HepG2 (cell line): ENCODE data around the gene SLC7A11. TPM values are rescaled to one million over a fixed set of nuclear protein-coding genes. Genes with fewer than 3 reads are reported as not detected.

ENCODE experiments used
- ATAC-seq: fragments of 200-7000 bp; cut with Tn5 transposase; 3 replicates; pipeline ENCODE4 v1.9.1; 2020; ENCODE audit warnings: mild to moderate bottlenecking, moderate library complexity
- BruUV-seq: library from RNA; stranded (reverse); fragments of 400-500 nt; replicated peaks from 2 replicates; lab custom pipeline; 2021; lab: Mats Ljungman, UMichigan
- CTCF ChIA-PET: fragments of 300-600 bp; formaldehyde crosslinking; extraction: SDS; loops from one replicate; lab custom pipeline; 2021; ENCODE audit warnings: low total read pairs, inconsistent platforms, low intra/inter-chr PET ratio; lab: Yijun Ruan, JAX
- POLR2A ChIA-PET: fragments of 350-600 bp; sonication (Branson Sonifier 250); formaldehyde crosslinking; loops from one replicate; lab custom pipeline; 2020; ENCODE audit warnings: antibody characterized with exemption, inconsistent platforms; lab: Yijun Ruan, JAX
- DNase-seq: peaks from one replicate; pipeline ENCODE4 v3.0.0-alpha.2; 2015; ENCODE audit warnings: low spot score
- FAIRE-seq: peaks from 3 replicates; lab custom pipeline; 2011; peaks lifted over from hg19 to GRCh38; lab: Jason Lieb, UNC
- H2AFZ ChIP-seq: one replicate; pipeline ENCODE4 v1.6.1; 2011; ENCODE audit warnings: low read length, inconsistent platforms
- H3K27ac ChIP-seq: fragments of 300-600 bp; 3 replicates; pipeline ENCODE4 v1.8.0; 2011; ENCODE audit warnings: mixed run types, mild to moderate bottlenecking, mixed read lengths, low read length, inconsistent platforms; ENCODE audit not compliant: insufficient read depth; ENCODE audit errors: extremely low read length
- H3K27me3 ChIP-seq, 2 experiments: fragments of 200-600 bp in 1 of 2; 2 replicates in 1 of 2; 3 replicates in 1 of 2; pipeline versions ENCODE4 v1.6.0 to v1.8.0; 2011; ENCODE audit warnings: low read length in 2 of 2, mild to moderate bottlenecking in 2 of 2, moderate library complexity in 2 of 2, inconsistent platforms in 1 of 2; ENCODE audit not compliant: insufficient read depth in 2 of 2, control insufficient read depth in 1 of 2
- H3K36me3 ChIP-seq, 2 experiments: fragments of 200-600 bp in 1 of 2; replicated peaks in 1 of 2; 2 replicates in 1 of 2; 3 replicates in 1 of 2; pipeline versions ENCODE4 v1.5.1 to v1.8.0; 2011; ENCODE audit warnings: low read length in 2 of 2, inconsistent platforms in 1 of 2; ENCODE audit not compliant: insufficient read depth in 2 of 2, control insufficient read depth in 1 of 2
- H3K4me1 ChIP-seq: 2 replicates; pipeline ENCODE4 v1.5.1; 2012; ENCODE audit warnings: low read length, inconsistent platforms; ENCODE audit not compliant: insufficient read depth
- H3K4me2 ChIP-seq: 2 replicates; pipeline ENCODE4 v1.6.0; 2011; ENCODE audit warnings: low read depth, low read length, inconsistent platforms
- H3K4me3 ChIP-seq, 3 experiments: fragments of 200-600 bp in 1 of 3; sonication (generic), shearing (Covaris generic) in 1 of 3; replicated peaks in 1 of 3; 2 replicates each; pipeline ENCODE4 v1.5.1; 2011 to 2016; ENCODE audit warnings: low read length in 3 of 3, inconsistent platforms in 2 of 3, low read depth in 2 of 3, mild to moderate bottlenecking in 2 of 3, control low read depth in 1 of 3, mixed read lengths in 1 of 3; ENCODE audit not compliant: insufficient read depth in 1 of 3
- H3K79me2 ChIP-seq: one replicate; pipeline ENCODE4 v1.6.1; 2011; ENCODE audit warnings: low read length, inconsistent platforms; ENCODE audit not compliant: insufficient read depth
- H3K9ac ChIP-seq: 2 replicates; pipeline ENCODE4 v1.6.0; 2011; ENCODE audit warnings: mild to moderate bottlenecking, low read depth, low read length, inconsistent platforms; ENCODE audit not compliant: insufficient read depth
- H3K9me3 ChIP-seq: 2 replicates; pipeline ENCODE4 v1.5.1; 2012; ENCODE audit warnings: mild to moderate bottlenecking, low read length
- H4K20me1 ChIP-seq: 2 replicates; pipeline ENCODE4 v1.6.0; 2011; ENCODE audit warnings: inconsistent platforms, mild to moderate bottlenecking, low read length, moderate library complexity; ENCODE audit not compliant: insufficient read depth
- BRD4 ChIP-seq: sonication (generic); formaldehyde crosslinking; IDR thresholded peaks from 2 replicates; pipeline ENCODE4 v1.4.0; 2020; ENCODE audit warnings: missing genetic modification reagents
- FOSL1 ChIP-seq: sonication (generic); formaldehyde crosslinking; IDR thresholded peaks from 2 replicates; pipeline ENCODE4 v1.9.0; 2021; ENCODE audit warnings: missing genetic modification reagents, borderline replicate concordance
- RBM22 ChIP-seq: fragments of 200-400 bp; formaldehyde crosslinking; optimal IDR thresholded peaks from 2 replicates; pipeline ENCODE3; 2017; ENCODE audit warnings: mild to moderate bottlenecking, low read length, moderate library complexity
- SIX4 ChIP-seq: sonication (generic); formaldehyde crosslinking; IDR thresholded peaks from 2 replicates; pipeline ENCODE4 v1.4.0; 2020; ENCODE audit warnings: missing genetic modification reagents
- ZFP90 ChIP-seq: sonication (generic); formaldehyde crosslinking; IDR thresholded peaks from 2 replicates; pipeline ENCODE4 v1.8.0; 2022; ENCODE audit warnings: missing genetic modification reagents, mild to moderate bottlenecking, inconsistent platforms, borderline replicate concordance
- WGBS: methylation state at CpG from one replicate; pipeline ENCODE4 v1.1.6; 2017; ENCODE audit warnings: low lambda C conversion rate; 5-methylcytosine and 5-hydroxymethylcytosine counted together
- in situ Hi-C: cut with HindIII; loops from 2 replicates; pipeline ENCODE4 v1.10.0; 2017; ENCODE audit warnings: low pct_unique_long_range_greater_than_20kb; ENCODE audit not compliant: extremely low pct_ligation_motif_present
- intact Hi-C: fragments of 100-400 bp; cut with micrococcal nuclease; formaldehyde crosslinking; loops from one replicate; pipeline ENCODE4 v1.10.0; 2022; ENCODE audit not compliant: unreplicated experiment
- polyA plus RNA-seq, 8 experiments: library from polyadenylated mRNA; depleted of rRNA in 3 of 8; stranded (reverse) in 7 of 8; unstranded in 1 of 8; fragments of >200 nt; fragmentation: Illumina TruSeq in 4 of 8; extraction: Trizol in 4 of 8; gene quantifications; 2 replicates each; pipeline versions ENCODE4 v1.2.1 to v1.2.3, GENCODE V29; 2011 to 2016; ENCODE audit warnings: low read depth in 4 of 8, missing spikeins in 1 of 8, mixed read lengths in 1 of 8; ENCODE audit not compliant: insufficient read depth in 1 of 8
- total RNA-seq, 5 experiments: library from RNA; depleted of rRNA; stranded (reverse); fragments of >200 nt; fragmentation: Illumina TruSeq; extraction: Trizol; gene quantifications; 2 replicates each; pipeline ENCODE4 v1.2.3, GENCODE V29; 2016; ENCODE audit warnings: low read depth in 1 of 5
- TF ChIP-seq, protein P1 (sequence below): sonication (generic); formaldehyde crosslinking; IDR thresholded peaks from 2 replicates; pipeline ENCODE4 v1.4.0; 2020; ENCODE audit warnings: missing genetic modification reagents
- TF ChIP-seq, protein P2 (sequence below): IDR thresholded peaks from 2 replicates; pipeline ENCODE4 v1.6.1; 2016; ENCODE audit warnings: low read depth, control low read depth
- TF ChIP-seq, protein P3 (sequence below): sonication (generic); formaldehyde crosslinking; IDR thresholded peaks from 2 replicates; pipeline ENCODE4 v1.8.1; 2023; ENCODE audit warnings: missing genetic modification reagents, inconsistent platforms, borderline replicate concordance

SLC7A11 gene
- total and polyA plus RNA-seq, 2 of the 13 experiments (the other 11 are each of a cell fraction or from before 2014, with no cell fraction given): 15.7 to 17.5 TPM

DNA sequence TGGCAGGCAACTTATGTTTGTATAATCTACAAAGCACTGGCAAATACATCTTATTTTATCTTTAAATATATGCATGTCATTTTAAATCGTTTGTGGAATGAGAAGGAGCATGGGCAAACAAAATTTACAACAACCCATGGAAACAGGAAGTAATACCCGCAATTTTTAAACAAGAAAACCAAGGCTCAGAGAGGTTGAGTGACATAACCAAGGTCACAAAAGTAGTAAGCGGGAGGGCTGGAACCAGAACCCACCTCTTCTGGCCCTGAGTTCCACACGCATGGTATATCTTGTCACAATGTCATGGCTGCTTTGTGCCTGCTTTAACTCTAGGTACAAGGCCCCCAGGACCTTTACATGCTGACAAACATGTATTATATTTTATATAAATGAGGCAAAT is 52.9 kb downstream of the SLC7A11 start:
- peaks cover 11% of the 10 kb centered on the region for H3K4me1 ChIP-seq
- peaks cover 2% of the 10 kb centered on the region for H3K79me2 ChIP-seq
- ChIA-PET POLR2A (no interaction called here), CTCF (no interaction called here)
- FAIRE-seq: no peak
- H3K4me2 ChIP-seq: no peak overlapping the region
- no peak overlapping the region for H3K9ac ChIP-seq
- H3K27ac ChIP-seq: no peak overlapping the region
- DNase-seq: no peak
- TF ChIP-seq SIX4 (CRISPR knock-in tag): no peak
- TF ChIP-seq, protein P1, sequence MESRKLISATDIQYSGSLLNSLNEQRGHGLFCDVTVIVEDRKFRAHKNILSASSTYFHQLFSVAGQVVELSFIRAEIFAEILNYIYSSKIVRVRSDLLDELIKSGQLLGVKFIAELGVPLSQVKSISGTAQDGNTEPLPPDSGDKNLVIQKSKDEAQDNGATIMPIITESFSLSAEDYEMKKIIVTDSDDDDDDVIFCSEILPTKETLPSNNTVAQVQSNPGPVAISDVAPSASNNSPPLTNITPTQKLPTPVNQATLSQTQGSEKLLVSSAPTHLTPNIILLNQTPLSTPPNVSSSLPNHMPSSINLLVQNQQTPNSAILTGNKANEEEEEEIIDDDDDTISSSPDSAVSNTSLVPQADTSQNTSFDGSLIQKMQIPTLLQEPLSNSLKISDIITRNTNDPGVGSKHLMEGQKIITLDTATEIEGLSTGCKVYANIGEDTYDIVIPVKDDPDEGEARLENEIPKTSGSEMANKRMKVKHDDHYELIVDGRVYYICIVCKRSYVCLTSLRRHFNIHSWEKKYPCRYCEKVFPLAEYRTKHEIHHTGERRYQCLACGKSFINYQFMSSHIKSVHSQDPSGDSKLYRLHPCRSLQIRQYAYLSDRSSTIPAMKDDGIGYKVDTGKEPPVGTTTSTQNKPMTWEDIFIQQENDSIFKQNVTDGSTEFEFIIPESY (CRISPR knock-in tag): no peak
- TF ChIP-seq, protein P2, sequence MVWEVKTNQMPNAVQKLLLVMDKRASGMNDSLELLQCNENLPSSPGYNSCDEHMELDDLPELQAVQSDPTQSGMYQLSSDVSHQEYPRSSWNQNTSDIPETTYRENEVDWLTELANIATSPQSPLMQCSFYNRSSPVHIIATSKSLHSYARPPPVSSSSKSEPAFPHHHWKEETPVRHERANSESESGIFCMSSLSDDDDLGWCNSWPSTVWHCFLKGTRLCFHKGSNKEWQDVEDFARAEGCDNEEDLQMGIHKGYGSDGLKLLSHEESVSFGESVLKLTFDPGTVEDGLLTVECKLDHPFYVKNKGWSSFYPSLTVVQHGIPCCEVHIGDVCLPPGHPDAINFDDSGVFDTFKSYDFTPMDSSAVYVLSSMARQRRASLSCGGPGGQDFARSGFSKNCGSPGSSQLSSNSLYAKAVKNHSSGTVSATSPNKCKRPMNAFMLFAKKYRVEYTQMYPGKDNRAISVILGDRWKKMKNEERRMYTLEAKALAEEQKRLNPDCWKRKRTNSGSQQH (CRISPR knock-in tag): no peak
- TF ChIP-seq RBM22: peak; percentile 39
- TF ChIP-seq ZFP90: no peak
- TF ChIP-seq FOSL1 (CRISPR knock-in tag): no peak
- TF ChIP-seq, protein P3, sequence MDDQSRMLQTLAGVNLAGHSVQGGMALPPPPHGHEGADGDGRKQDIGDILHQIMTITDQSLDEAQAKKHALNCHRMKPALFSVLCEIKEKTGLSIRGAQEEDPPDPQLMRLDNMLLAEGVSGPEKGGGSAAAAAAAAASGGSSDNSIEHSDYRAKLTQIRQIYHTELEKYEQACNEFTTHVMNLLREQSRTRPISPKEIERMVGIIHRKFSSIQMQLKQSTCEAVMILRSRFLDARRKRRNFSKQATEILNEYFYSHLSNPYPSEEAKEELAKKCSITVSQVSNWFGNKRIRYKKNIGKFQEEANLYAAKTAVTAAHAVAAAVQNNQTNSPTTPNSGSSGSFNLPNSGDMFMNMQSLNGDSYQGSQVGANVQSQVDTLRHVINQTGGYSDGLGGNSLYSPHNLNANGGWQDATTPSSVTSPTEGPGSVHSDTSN (CRISPR knock-in tag): no peak
- no peak for TF ChIP-seq BRD4 (CRISPR knock-in tag)
- intact Hi-C loops: loop anchor here (10.0 kb wide), 1 partner anchor 386 kb away; no protein-coding TSS in a partner anchor
- no peaks in the 10 kb centered on the region for H4K20me1 ChIP-seq
- BruUV-seq: no TSS peak
- no peaks in the 10 kb centered on the region for H3K9me3 ChIP-seq
- no peak overlapping the region for H3K4me3 ChIP-seq
- H3K36me3 ChIP-seq: peaks cover 0 to 17% of the 10 kb centered on the region in 2 experiments; a peak in 2 of 5 replicates
- H3K27me3 ChIP-seq: no peaks in the 10 kb centered on the region
- in situ Hi-C loops: loop anchor here (10.0 kb wide), 1 partner anchor 374 kb away; no protein-coding TSS in a partner anchor
- H2AFZ ChIP-seq: no peak overlapping the region
- WGBS: 91% methylated on average over 4 of the region's 4 CpGs
- ATAC-seq: no peak
